Stimulated activated CD8-positive, alpha-beta memory T cell treated with anti-CD3 and anti-CD28 coated beads, Interleukin-7, amount 100 ng/mL, for 4 hours (primary cell): ENCODE data around the gene CMSS1.
A peak's percentile ranks its signal among the peaks of the same experiment; 100 is the strongest.

Source experiments
- DNase-seq, 2 donors: peaks; one replicate each; pipeline ENCODE4 v3.0.0-alpha.2; 2020; ENCODE audit warnings: low read depth in 2 of 2

CMSS1 gene

DNA sequence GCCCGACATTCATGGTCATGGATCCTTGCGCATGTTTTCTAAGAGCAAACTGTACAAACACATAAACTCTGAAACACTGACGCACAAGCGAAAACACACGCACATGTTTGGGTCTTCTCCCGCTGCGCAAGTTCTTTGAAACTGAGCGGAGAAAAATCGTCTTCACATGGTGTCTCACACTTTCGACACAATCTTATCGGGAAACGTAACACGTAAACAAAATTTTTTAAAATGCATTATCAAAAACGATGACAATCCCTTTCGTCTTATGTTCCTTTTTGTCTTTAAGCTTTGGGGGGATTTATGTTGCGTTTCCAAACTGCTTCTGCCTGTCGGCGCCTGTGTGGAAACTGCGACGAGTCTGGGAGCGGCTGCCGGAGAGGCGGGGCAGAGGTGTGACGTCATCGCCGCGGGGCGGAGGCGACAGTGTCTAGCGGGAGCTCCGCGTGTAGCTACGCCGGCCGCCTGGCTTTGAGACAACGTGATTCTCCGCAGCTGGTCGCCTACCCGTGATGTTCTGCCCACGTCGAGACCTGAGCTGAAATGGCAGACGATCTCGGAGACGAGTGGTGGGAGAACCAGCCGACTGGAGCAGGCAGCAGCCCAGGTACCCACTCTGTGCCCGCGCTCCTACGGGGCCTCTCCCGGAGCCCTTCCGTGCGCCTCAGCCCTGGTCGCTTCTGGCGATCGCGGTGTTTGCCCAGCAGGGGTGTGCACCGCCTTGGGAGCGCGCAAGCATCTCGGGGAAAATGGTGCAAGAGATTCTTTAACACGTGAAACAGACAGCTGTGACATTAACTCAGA, at the start of gene CMSS1:
CMSS1 (plus strand) TSS at position 426 of the 804 bp plus-strand sequence.
- DNase-seq: peak; percentile 89 to 95

DNA sequence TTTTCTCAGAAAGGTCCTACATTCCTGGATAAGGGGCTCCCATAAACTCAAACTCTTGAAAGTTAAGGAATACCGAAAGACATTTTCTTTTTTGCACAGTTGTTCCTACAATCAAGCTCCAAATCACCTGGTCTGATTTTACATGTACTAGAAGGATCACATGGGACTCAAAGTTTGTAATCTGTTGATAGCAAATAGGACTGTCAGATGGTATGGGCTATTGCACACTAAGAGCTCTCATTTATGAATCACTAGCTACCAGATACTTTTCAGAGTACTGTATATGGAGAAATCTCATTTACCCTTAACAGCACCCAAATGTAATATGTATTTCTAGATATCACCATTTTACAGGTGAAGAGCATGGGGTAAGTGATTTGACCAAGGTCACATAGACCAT, 49.5 kb upstream of the CMSS1 start:
- no peak for DNase-seq

DNA sequence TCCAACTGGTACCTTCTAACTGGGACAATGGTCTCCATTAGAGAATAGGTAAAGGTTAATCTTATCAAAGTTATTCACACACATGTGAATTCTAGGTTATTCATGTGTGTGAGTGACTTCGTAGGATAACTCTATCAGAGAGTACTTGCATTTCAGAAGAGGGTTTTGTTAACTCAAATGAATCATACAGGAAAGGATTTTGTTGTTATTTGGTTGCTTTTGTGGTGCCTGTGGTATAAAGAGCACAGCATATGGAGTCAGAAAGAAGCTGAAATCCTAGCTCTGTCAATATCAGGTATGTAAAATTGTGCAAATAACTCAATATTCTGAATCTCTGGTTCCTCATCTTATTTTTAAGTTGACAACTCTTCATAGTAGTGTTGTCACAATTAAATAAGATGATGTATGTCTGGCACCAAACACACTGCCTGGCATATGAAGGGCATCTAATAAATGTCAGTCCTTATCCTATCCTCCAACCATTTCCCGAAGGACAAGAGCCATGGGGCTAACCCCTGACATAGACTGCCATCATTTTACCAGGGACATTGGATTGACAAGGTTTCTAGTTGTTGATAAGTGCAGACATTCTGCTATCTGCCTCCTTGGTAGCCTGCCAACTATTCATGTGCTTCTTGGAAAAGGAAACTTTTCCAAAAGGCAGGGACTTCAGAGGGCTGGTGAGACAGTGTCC, 48.7 kb upstream of the CMSS1 start:
- no peak for DNase-seq

GRCh38 chr3:99772171-99772570, 45.5 kb upstream of the CMSS1 start:
- DNase-seq: no peak

DNA sequence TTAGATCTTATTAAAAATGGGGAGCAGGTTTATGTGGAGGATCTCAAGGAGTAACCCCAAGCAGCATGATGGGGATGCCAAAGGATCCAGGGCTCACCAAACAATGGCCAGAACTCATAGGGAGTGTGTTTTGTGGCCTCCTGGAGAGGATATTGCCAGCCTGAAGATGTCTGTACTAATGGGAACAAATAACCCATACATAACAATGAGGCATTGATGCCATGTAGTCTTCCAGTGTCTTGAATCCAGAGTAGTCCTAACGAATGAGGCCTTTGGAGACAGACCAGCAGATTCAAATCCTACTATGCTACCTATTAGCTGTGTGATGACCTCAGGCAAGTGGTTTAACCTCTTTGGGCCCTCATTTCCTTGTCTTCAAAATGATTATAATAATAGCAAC, 45.0 kb upstream of the CMSS1 start:
- DNase-seq: no peak

GRCh38 chr3:99774467-99774866, 43.2 kb upstream of the CMSS1 start:
- DNase-seq: no peak

- no peak for DNase-seq
These were observed 41.0 kb upstream of the CMSS1 start for GRCh38 chr3:99776516-99777209.

- no peak for DNase-seq
These were observed 40.5 kb upstream of the CMSS1 start for GRCh38 chr3:99777210-99777549.

GRCh38 chr3:99777708-99778107, 40.0 kb upstream of the CMSS1 start:
- no peak for DNase-seq

DNA sequence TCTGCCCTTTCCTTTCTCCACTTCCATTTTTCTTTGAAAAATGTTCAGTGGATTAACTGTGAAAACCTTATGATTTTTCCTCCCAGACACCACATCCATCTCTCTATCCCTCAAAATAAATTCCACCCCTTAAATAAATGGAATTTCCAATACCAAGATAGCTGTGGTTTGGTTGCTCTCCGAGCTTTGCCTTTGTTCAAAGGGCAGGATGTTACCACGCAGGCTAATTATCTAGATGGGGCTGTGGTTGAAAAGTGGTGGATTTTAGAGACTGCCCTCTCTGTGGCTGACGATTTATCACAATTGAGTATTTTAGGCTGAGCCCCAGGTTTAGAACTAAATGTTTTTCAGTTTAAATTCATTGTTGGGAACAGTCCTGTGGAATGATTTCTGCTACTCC, 36.9 kb upstream of the CMSS1 start:
- DNase-seq: no peak

- no peak for DNase-seq
These were observed 35.9 kb upstream of the CMSS1 start for GRCh38 chr3:99781761-99782160.

DNA sequence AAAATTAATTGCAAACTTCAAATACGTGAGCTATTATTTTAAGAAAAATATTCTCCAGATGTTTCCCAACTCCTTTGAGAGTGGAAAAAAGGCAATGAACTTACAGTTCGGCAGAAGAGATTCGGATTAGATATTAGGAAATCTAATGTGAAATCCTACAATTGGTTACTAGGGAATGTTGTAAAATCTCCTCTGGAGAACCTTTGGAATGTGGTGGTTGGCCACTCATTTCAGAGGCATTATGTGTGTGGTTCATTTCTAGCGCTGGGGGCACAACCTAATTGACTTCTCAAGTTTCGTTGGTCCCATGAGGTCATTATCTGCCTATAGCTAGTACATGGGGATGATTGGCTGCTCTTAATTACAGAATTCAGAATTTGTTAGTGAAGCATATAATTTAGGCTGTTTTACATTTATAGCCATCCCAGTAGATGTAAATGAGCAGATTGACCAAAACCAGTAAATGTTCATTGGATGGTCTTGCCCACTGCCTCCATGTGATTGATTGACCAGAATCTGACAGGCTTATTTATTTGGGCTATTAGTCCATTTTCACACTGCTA, 34.6 kb upstream of the CMSS1 start:
- no peak for DNase-seq

DNA sequence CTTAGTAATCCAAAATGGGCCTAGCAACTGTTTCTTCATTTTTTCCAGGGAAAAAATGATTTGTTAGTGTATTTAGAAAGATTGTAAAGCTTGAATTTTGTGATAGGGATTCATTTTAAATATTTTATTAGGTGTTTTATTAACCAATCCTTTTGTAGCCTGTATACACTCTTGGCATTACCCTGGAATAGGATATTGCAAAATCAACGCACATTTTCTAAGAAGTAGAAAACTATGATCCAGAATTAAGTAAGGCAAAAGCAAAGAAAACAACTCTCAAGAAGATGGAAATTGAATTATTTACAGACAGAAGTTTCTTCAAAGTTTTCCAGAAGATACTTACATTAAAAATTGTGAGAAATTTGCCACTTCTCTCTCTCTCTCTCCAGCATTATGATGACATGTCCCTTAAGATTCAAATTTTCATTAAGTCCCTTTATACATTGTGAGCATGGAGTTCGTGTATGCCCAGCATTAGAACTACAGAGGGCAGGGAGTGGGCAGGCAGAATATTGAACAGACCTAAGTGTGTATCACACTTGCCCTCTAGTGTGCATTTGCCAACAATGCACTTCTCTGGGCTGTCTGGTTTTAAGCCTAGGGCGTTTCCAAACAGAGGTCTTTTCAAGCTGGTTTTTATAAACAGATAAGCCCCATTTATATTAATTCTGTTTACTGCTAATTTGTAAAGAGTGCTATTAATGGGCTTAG, 28.5 kb upstream of the CMSS1 start:
- DNase-seq: no peak

- no peak for DNase-seq
These were observed 23.2 kb upstream of the CMSS1 start for GRCh38 chr3:99794485-99794884.

DNA sequence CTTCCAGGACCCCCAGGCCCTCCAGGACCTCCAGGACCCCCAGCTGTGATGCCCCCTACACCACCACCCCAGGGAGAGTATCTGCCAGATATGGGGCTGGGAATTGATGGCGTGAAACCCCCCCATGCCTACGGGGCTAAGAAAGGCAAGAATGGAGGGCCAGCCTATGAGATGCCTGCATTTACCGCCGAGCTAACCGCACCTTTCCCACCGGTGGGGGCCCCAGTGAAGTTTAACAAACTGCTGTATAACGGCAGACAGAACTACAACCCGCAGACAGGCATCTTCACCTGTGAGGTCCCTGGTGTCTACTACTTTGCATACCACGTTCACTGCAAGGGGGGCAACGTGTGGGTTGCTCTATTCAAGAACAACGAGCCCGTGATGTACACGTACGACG, 22.1 kb upstream of the CMSS1 start:
- no peak for DNase-seq

DNA sequence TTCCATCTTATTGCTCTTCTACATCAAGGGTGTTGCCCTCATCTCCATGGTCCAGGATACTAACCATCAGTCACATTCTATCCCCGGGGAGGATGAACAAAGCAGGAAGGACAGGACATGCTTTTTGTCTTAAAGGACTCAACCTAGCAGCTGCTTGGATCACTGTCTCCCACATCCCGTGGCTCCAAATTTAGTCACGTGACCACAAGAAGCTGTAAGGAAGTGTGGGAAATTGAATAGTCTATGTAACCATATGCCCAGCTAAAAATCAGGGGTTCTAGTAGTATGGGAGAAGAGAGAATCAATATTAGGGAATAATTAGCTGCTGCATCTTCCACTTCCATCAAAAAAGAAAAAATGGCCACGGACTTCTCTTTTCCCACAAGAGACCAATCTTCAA, 18.2 kb upstream of the CMSS1 start:
- no peak for DNase-seq

DNA sequence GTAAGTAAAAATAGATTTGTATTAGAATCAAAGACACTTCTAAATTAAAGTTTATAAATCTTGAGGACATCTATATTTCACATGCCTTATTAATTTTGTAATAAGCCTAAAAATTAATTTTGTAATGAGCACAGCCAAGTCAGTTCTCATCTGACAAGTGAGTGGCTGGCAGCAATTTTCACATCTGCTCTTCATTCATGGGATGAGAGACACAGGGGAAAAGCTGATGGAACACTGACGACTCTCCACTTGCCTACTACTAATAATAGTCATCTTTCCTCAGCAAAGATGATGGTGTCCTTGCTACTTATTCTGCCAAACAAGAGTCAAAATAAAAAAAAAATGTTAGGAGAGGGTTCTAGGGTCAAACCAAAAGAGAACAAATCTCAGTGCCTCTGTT, 14.4 kb upstream of the CMSS1 start:
- no peak for DNase-seq

DNA sequence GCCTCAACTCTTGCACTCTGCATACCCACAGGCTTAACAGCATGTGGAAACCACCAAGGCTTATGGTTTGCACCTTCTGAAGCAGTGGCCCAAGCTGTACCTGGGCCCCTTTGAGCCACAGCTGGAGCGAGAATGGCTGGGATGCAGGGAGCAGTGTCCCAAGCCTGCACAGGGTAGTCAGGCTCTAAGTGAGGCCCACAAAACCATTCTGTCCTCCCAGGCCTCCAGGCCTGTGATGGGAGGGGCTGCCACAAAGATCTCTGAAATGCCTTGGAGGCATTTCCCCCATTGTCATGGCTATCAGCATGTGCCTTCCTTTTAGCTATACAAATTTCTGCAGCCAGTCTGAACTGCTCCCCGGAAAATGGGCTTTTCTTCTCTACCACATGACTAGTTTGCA, 12.5 kb upstream of the CMSS1 start:
- no peak for DNase-seq

GRCh38 chr3:99808163-99808794, 9.4 kb upstream of the CMSS1 start:
- DNase-seq: peak in 1 of 2 donors; percentile 19

- no peak for DNase-seq
These were observed 8.1 kb upstream of the CMSS1 start for GRCh38 chr3:99809565-99809964.

DNA sequence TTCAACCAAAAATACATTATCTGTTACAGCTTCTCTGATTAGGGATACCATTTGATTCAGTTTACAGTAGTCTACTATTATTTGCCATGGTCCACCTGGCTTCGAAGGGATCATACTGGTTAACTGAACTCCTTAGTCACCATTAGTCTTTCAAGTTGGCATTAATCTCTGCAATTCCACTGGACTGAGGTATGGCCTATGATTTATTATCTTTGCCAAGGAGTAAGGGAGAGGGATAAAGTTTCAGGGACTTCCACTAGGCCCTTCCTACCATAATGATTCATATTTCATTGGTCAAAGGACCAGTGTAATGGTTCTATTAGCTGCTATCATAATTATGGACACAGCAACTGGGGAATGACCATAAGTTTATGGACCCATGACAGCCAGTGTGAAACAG, 7.3 kb upstream of the CMSS1 start:
- no peak for DNase-seq

- no peak for DNase-seq
These were observed 620 bp upstream of the CMSS1 start for GRCh38 chr3:99817047-99817436.
